HepG2 (cell line): ENCODE data around the gene AKAP8. TPM values are rescaled to one million over a fixed set of nuclear protein-coding genes. Genes with fewer than 3 reads are reported as not detected.

Experiments used
- ATAC-seq: fragments of 200-7000 bp; cut with Tn5 transposase; 3 replicates; pipeline ENCODE4 v1.9.1; 2020; ENCODE audit warnings: mild to moderate bottlenecking, moderate library complexity
- BruUV-seq: library from RNA; stranded (reverse); fragments of 400-500 nt; replicated peaks from 2 replicates; lab custom pipeline; 2021; lab: Mats Ljungman, UMichigan
- CTCF ChIA-PET: fragments of 300-600 bp; formaldehyde crosslinking; extraction: SDS; loops from one replicate; lab custom pipeline; 2021; ENCODE audit warnings: low total read pairs, inconsistent platforms, low intra/inter-chr PET ratio; lab: Yijun Ruan, JAX
- POLR2A ChIA-PET: fragments of 350-600 bp; sonication (Branson Sonifier 250); formaldehyde crosslinking; loops from one replicate; lab custom pipeline; 2020; ENCODE audit warnings: antibody characterized with exemption, inconsistent platforms; lab: Yijun Ruan, JAX
- DNase-seq: peaks from one replicate; pipeline ENCODE4 v3.0.0-alpha.2; 2015; ENCODE audit warnings: low spot score
- FAIRE-seq: peaks from 3 replicates; lab custom pipeline; 2011; peaks lifted over from hg19 to GRCh38; lab: Jason Lieb, UNC
- H2AFZ ChIP-seq: one replicate; pipeline ENCODE4 v1.6.1; 2011; ENCODE audit warnings: low read length, inconsistent platforms
- H3K27ac ChIP-seq: fragments of 300-600 bp; 3 replicates; pipeline ENCODE4 v1.8.0; 2011; ENCODE audit warnings: mixed run types, mild to moderate bottlenecking, mixed read lengths, low read length, inconsistent platforms; ENCODE audit not compliant: insufficient read depth; ENCODE audit errors: extremely low read length
- H3K27me3 ChIP-seq, 2 experiments: fragments of 200-600 bp in 1 of 2; 2 replicates in 1 of 2; 3 replicates in 1 of 2; pipeline versions ENCODE4 v1.6.0 to v1.8.0; 2011; ENCODE audit warnings: low read length in 2 of 2, mild to moderate bottlenecking in 2 of 2, moderate library complexity in 2 of 2, inconsistent platforms in 1 of 2; ENCODE audit not compliant: insufficient read depth in 2 of 2, control insufficient read depth in 1 of 2
- H3K36me3 ChIP-seq, 2 experiments: fragments of 200-600 bp in 1 of 2; replicated peaks in 1 of 2; 2 replicates in 1 of 2; 3 replicates in 1 of 2; pipeline versions ENCODE4 v1.5.1 to v1.8.0; 2011; ENCODE audit warnings: low read length in 2 of 2, inconsistent platforms in 1 of 2; ENCODE audit not compliant: insufficient read depth in 2 of 2, control insufficient read depth in 1 of 2
- H3K4me1 ChIP-seq: 2 replicates; pipeline ENCODE4 v1.5.1; 2012; ENCODE audit warnings: low read length, inconsistent platforms; ENCODE audit not compliant: insufficient read depth
- H3K4me2 ChIP-seq: 2 replicates; pipeline ENCODE4 v1.6.0; 2011; ENCODE audit warnings: low read depth, low read length, inconsistent platforms
- H3K4me3 ChIP-seq, 3 experiments: fragments of 200-600 bp in 1 of 3; sonication (generic), shearing (Covaris generic) in 1 of 3; replicated peaks in 1 of 3; 2 replicates each; pipeline ENCODE4 v1.5.1; 2011 to 2016; ENCODE audit warnings: low read length in 3 of 3, inconsistent platforms in 2 of 3, low read depth in 2 of 3, mild to moderate bottlenecking in 2 of 3, control low read depth in 1 of 3, mixed read lengths in 1 of 3; ENCODE audit not compliant: insufficient read depth in 1 of 3
- H3K79me2 ChIP-seq: one replicate; pipeline ENCODE4 v1.6.1; 2011; ENCODE audit warnings: low read length, inconsistent platforms; ENCODE audit not compliant: insufficient read depth
- H3K9ac ChIP-seq: 2 replicates; pipeline ENCODE4 v1.6.0; 2011; ENCODE audit warnings: mild to moderate bottlenecking, low read depth, low read length, inconsistent platforms; ENCODE audit not compliant: insufficient read depth
- H3K9me3 ChIP-seq: 2 replicates; pipeline ENCODE4 v1.5.1; 2012; ENCODE audit warnings: mild to moderate bottlenecking, low read length
- H4K20me1 ChIP-seq: 2 replicates; pipeline ENCODE4 v1.6.0; 2011; ENCODE audit warnings: inconsistent platforms, mild to moderate bottlenecking, low read length, moderate library complexity; ENCODE audit not compliant: insufficient read depth
- FOXA1 ChIP-seq, 2 experiments: fragments of 450-650 bp in 1 of 2; sonication (generic) in 1 of 2; formaldehyde crosslinking in 1 of 2; IDR thresholded peaks; 2 replicates each; pipeline versions ENCODE4 v1.4.0 to v1.6.1; 2016 to 2020; ENCODE audit warnings: missing genetic modification reagents in 1 of 2
- FOXA3 ChIP-seq: IDR thresholded peaks from 2 replicates; pipeline ENCODE4 v1.6.1; 2016; ENCODE audit warnings: missing genetic modification reagents, missing compliant biosample characterization
- FOXP1 ChIP-seq, 2 experiments: fragments of 450-650 bp in 1 of 2; IDR thresholded peaks; 2 replicates each; pipeline ENCODE4 v1.6.1; 2017 to 2018; ENCODE audit warnings: antibody characterized with exemption in 1 of 2
- JUND ChIP-seq: sonication (generic); formaldehyde crosslinking; IDR thresholded peaks from 2 replicates; pipeline ENCODE4 v1.8.0; 2022; ENCODE audit warnings: mild to moderate bottlenecking, missing genetic modification reagents
- MED13 ChIP-seq: sonication (generic); formaldehyde crosslinking; IDR thresholded peaks from 2 replicates; pipeline ENCODE4 v1.5.0; 2020; ENCODE audit warnings: missing genetic modification reagents
- ZNF253 ChIP-seq: sonication (generic); formaldehyde crosslinking; IDR thresholded peaks from 2 replicates; pipeline ENCODE4 v1.8.0; 2022; ENCODE audit warnings: mild to moderate bottlenecking, missing genetic modification reagents, borderline replicate concordance
- ZNF614 ChIP-seq: IDR thresholded peaks from 2 replicates; pipeline ENCODE4 v1.6.1; 2018; ENCODE audit warnings: missing biosample characterization, missing genetic modification reagents, inconsistent platforms, borderline replicate concordance
- WGBS: methylation state at CpG from one replicate; pipeline ENCODE4 v1.1.6; 2017; ENCODE audit warnings: low lambda C conversion rate; 5-methylcytosine and 5-hydroxymethylcytosine counted together
- in situ Hi-C: cut with HindIII; loops from 2 replicates; pipeline ENCODE4 v1.10.0; 2017; ENCODE audit warnings: low pct_unique_long_range_greater_than_20kb; ENCODE audit not compliant: extremely low pct_ligation_motif_present
- intact Hi-C: fragments of 100-400 bp; cut with micrococcal nuclease; formaldehyde crosslinking; loops from one replicate; pipeline ENCODE4 v1.10.0; 2022; ENCODE audit not compliant: unreplicated experiment
- polyA plus RNA-seq, 8 experiments: library from polyadenylated mRNA; depleted of rRNA in 3 of 8; stranded (reverse) in 7 of 8; unstranded in 1 of 8; fragments of >200 nt; fragmentation: Illumina TruSeq in 4 of 8; extraction: Trizol in 4 of 8; gene quantifications; 2 replicates each; pipeline versions ENCODE4 v1.2.1 to v1.2.3, GENCODE V29; 2011 to 2016; ENCODE audit warnings: low read depth in 4 of 8, missing spikeins in 1 of 8, mixed read lengths in 1 of 8; ENCODE audit not compliant: insufficient read depth in 1 of 8
- total RNA-seq, 5 experiments: library from RNA; depleted of rRNA; stranded (reverse); fragments of >200 nt; fragmentation: Illumina TruSeq; extraction: Trizol; gene quantifications; 2 replicates each; pipeline ENCODE4 v1.2.3, GENCODE V29; 2016; ENCODE audit warnings: low read depth in 1 of 5
- TF ChIP-seq, protein P1 (sequence below): sonication (generic); formaldehyde crosslinking; conservative IDR thresholded peaks from 2 replicates; pipeline ENCODE4 v1.8.1; 2023; ENCODE audit warnings: missing genetic modification reagents

The AKAP8 gene
- total and polyA plus RNA-seq, 2 of the 13 experiments (the other 11 are each of a cell fraction or from before 2014, with no cell fraction given) = 15.9 to 22.1 TPM

DNA sequence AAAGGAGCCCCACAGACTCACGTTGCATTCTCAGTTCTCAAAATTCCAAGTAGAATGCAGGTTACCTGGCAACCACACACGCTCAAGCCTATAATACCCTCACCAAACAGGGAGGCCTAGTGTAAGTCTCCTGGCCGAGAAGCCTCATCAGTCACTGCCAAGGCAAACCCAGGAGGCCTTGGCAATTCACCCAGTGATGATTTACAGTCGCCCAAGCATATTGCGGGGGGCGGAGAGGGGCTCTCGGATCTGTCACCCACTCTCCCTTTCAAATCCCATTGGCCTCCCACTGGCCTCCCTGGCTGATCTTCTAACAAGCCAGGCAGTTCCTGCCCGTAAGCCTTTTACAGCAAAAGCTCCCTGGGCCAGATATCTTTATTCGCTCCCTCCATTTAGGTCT, 38.1 kb upstream of the AKAP8 start:
- H3K4me1 ChIP-seq = peaks cover 45% of the 10 kb centered on the region
- FAIRE-seq = no peak
- peak overlapping the region; percentile 98 for H3K9ac ChIP-seq
- peaks cover under 1 to 3% of the 10 kb centered on the region in 2 experiments; a peak in 2 of 5 replicates for H3K36me3 ChIP-seq
- peaks cover 24% of the 10 kb centered on the region for H4K20me1 ChIP-seq
- in situ Hi-C loops (no loop called here), intact Hi-C loops (loop anchor here (5.0 kb wide), 1 partner anchor 155 kb away; no protein-coding TSS in a partner anchor)
- no peak for DNase-seq
- BruUV-seq = TSS peak; percentile 57
- 20% methylated on average over 6 of the region's 9 CpGs for WGBS
- peaks cover 56% of the 10 kb centered on the region for H3K79me2 ChIP-seq
- H3K9me3 ChIP-seq = no peaks in the 10 kb centered on the region
- no peak overlapping the region for H2AFZ ChIP-seq
- CTCF ChIA-PET = interaction anchor here (3.0 kb wide), 1 partner anchor 139 kb away, joined by 35 read pairs; no protein-coding TSS in a partner anchor
- no peaks in the 10 kb centered on the region; a peak in 1 of 5 replicates for H3K27me3 ChIP-seq
- no peak for TF ChIP-seq ZNF253 (CRISPR knock-in tag)
- TF ChIP-seq, protein P1, sequence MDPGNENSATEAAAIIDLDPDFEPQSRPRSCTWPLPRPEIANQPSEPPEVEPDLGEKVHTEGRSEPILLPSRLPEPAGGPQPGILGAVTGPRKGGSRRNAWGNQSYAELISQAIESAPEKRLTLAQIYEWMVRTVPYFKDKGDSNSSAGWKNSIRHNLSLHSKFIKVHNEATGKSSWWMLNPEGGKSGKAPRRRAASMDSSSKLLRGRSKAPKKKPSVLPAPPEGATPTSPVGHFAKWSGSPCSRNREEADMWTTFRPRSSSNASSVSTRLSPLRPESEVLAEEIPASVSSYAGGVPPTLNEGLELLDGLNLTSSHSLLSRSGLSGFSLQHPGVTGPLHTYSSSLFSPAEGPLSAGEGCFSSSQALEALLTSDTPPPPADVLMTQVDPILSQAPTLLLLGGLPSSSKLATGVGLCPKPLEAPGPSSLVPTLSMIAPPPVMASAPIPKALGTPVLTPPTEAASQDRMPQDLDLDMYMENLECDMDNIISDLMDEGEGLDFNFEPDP (CRISPR knock-in tag) = no peak
- no peak for TF ChIP-seq FOXA1 (IDR thresholded peaks at IDR 0.05)
- no peak for TF ChIP-seq FOXA1 (CRISPR knock-in tag; IDR thresholded peaks at IDR 0.05)
- TF ChIP-seq JUND (CRISPR knock-in tag) = no peak
- no peak for TF ChIP-seq MED13 (CRISPR knock-in tag)
- H3K4me3 ChIP-seq = peak overlapping the region; percentile 84 to 97 (median 85)
- ATAC-seq = no peak
- POLR2A ChIA-PET = interaction anchor here (0.6 to 4.0 kb wide), 6 partner anchors 8 to 143 kb away, joined by 3 to 67 read pairs (median 6); partner anchors contain the start of genes AKAP8 and PGLYRP2
- H3K27ac ChIP-seq = peak overlapping the region; percentile 81
- H3K4me2 ChIP-seq = peak overlapping the region; percentile 90

DNA sequence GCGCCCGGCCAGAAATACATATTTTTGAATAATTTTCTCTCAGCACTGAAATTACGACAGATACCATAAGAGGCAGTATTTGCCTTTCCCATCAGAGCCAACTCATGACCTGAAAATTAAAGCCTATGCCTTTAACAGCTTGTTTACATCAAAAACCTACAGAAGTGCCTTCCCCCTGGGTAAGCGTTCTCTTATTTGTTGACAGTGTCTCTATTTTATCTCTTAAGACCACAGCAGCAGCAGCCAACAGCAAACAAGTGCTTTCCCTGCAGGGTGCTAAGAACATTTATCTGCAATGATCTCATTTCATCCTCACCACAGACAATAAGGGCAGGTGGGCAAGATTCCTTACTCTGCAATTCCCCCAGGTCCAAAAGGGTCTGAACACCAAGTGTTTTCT, 33.2 kb upstream of the AKAP8 start:
- intact Hi-C loops = loop anchor here (5.0 kb wide), 1 partner anchor 36 kb away; the partner anchor contains the start of gene AKAP8
- peaks cover 43% of the 10 kb centered on the region for H4K20me1 ChIP-seq
- 77% methylated on average over 4 of the region's 4 CpGs for WGBS
- ChIA-PET POLR2A (interaction anchor here (0.6 to 1.9 kb wide), 2 partner anchors 34 to 1331 kb away, joined by 3 to 10 read pairs; partner anchors contain the start of gene AKAP8), CTCF (no interaction called here)
- H3K9ac ChIP-seq = peak overlapping the region; percentile 18; the same call in 1 of the 2 replicates
- H3K4me2 ChIP-seq = peak overlapping the region; percentile 25; the same call in 1 of the 2 replicates
- TF ChIP-seq ZNF614 (CRISPR knock-in tag) (no peak), FOXA3 (peak; percentile 20; the same call in 1 of the 2 replicates), FOXP1 (IDR thresholded peaks at IDR 0.05) (no peak), FOXP1 (CRISPR knock-in tag; IDR thresholded peaks at IDR 0.05) (peak; percentile 28; the same call in 1 of the 2 replicates)
- DNase-seq (no peak), FAIRE-seq (no peak), ATAC-seq (no peak)
- H3K9me3 ChIP-seq = no peaks in the 10 kb centered on the region
- H3K36me3 ChIP-seq = peaks cover 8 to 20% of the 10 kb centered on the region in 2 experiments
- peaks cover 73% of the 10 kb centered on the region for H3K4me1 ChIP-seq
- no TSS peak for BruUV-seq
- in situ Hi-C loops = no loop called here
- H2AFZ ChIP-seq = no peak overlapping the region
- H3K27me3 ChIP-seq = no peaks in the 10 kb centered on the region; a peak in 2 of 5 replicates
- H3K79me2 ChIP-seq = peaks cover 90% of the 10 kb centered on the region
- peak overlapping the region; percentile 32 for H3K27ac ChIP-seq
- H3K4me3 ChIP-seq = no peak overlapping the region
